22Rv1 (cell line): ENCODE results near the gene SERPINA5.

Experiments used
- H3K27ac ChIP-seq: fragments of 450-650 bp; 2 replicates; pipeline ENCODE4 v1.5.1; 2017
- ZFX ChIP-seq: fragments of 450-650 bp; IDR thresholded peaks from 2 replicates; pipeline ENCODE4 v1.6.1; 2017; ENCODE audit warnings: antibody characterized with exemption, borderline replicate concordance
- TF ChIP-seq, protein P1 (sequence below): fragments of 450-650 bp; IDR thresholded peaks from 2 replicates; pipeline ENCODE4 v1.5.1; 2017; ENCODE audit warnings: mild to moderate bottlenecking

Gene SERPINA5

DNA sequence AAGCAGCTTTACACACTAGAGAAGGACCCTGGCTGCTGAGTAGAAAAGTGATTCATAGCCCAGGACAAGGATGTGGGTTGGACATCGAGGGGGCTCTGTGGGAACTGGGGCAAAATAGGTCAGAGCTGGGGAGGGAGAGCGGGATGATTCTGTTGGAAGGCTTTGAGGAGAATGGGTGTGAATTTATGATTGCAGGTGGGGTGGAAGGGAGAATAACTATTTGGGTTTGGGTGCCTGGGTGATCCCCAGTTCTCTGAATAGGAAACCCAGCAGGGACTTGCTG is 44.1 kb downstream of the SERPINA5 start:
- TF ChIP-seq, protein P1, sequence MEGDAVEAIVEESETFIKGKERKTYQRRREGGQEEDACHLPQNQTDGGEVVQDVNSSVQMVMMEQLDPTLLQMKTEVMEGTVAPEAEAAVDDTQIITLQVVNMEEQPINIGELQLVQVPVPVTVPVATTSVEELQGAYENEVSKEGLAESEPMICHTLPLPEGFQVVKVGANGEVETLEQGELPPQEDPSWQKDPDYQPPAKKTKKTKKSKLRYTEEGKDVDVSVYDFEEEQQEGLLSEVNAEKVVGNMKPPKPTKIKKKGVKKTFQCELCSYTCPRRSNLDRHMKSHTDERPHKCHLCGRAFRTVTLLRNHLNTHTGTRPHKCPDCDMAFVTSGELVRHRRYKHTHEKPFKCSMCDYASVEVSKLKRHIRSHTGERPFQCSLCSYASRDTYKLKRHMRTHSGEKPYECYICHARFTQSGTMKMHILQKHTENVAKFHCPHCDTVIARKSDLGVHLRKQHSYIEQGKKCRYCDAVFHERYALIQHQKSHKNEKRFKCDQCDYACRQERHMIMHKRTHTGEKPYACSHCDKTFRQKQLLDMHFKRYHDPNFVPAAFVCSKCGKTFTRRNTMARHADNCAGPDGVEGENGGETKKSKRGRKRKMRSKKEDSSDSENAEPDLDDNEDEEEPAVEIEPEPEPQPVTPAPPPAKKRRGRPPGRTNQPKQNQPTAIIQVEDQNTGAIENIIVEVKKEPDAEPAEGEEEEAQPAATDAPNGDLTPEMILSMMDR = no peak
- TF ChIP-seq ZFX = no peak
- H3K27ac ChIP-seq = no peak overlapping the region

DNA sequence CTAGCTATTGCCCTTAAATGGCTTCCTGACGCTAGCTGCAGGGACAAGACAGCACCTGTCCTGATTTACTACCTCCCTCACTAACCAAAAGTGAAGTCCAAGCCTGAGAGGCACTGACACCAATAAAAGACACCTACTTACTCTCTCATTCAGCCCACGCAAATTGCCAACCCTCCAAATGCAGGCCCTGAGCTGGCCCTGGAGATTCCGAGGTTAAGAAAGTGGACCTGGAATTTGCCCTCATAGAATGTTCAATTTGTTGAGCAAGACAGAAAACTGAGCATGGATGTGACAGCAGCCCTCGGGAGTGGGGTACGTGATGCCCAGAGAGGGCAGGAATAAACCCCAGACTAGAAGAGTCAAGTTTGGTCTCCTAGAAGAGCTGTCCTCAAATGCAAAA is 47.4 kb downstream of the SERPINA5 start:
- TF ChIP-seq, protein P1 = no peak
- no peak for TF ChIP-seq ZFX

DNA sequence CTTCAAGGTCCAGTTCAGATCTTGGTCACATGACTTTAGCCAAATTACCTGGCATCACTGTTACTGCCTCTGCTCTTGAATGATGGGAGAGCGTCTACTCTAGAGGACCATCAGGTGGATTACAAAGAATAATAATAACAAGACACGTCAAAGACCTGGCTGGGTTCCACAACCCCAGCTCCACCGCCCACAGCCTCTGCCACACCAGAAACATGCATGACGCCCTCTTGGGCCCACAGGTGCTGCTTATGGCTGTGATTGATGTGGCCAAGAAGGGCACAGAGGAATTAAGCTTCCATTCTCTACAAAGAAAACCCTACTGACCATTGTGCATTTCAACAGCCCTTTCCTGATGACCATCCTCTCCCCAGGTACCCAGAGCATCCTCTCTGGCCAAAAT is 49.2 kb downstream of the SERPINA5 start:
- no peak overlapping the region for H3K27ac ChIP-seq
- TF ChIP-seq, protein P1 = no peak
- TF ChIP-seq ZFX = no peak

More for the DNA sequence above, 47.4 kb downstream of the SERPINA5 start:
- no peak overlapping the region for H3K27ac ChIP-seq

DNA sequence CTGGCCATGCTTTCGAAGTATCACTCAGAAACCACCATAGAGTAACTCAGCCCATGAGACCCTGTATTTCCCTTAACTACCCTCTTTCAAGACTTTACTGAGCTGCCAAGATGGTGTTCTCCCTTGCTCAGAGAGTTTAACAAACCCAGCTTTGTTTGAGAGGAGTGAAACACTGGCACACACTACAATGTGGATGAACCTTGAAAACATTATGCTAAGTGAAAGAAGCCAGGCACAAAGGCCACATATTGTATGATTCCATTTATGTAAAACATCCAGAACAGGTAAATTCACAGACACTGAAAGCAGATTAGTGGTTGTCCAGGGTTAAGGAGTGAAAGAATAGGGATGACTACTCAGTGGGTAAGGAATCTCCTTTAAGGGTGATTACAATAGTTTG is 49.8 kb downstream of the SERPINA5 start:
- H3K27ac ChIP-seq = no peak overlapping the region
- TF ChIP-seq, protein P1 = no peak
- TF ChIP-seq ZFX = no peak

DNA sequence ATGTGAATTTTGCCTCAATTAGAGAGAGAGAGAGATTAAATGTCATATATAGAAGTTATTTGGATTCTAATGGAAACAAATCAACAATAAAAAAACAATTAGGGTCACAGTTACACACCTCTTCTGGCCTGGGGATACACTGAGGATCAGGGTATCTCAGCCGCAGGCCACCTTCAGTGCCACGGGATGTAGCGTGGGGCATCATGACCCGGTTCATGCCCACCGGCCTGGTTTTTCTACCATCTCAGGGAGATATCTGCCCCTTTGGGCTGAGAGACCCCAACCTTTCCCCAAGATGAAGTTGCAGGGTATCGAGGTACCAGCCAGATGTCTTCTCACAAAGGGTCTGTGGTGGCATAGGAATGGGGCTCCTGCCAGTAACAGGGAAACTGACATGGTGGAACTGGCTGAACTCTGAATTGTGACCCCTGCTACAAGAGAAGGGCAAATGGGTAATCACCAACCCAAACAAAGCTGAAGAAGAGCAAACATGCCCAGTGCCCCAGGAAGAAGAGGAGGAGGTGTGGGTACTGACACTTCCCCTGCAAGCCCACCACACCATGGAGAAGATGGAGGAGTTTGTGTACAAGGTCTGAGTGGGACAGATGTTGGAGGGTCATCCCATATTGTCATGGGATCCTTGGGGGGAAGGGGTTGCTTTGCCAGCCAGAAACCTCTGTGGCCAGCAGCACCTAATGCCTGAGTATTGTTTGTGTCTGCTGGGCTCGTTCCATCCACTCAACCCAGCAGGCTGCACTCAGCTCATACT is 50.5 kb downstream of the SERPINA5 start:
- no peak for TF ChIP-seq ZFX
- TF ChIP-seq, protein P1 = no peak
- no peak overlapping the region for H3K27ac ChIP-seq

DNA sequence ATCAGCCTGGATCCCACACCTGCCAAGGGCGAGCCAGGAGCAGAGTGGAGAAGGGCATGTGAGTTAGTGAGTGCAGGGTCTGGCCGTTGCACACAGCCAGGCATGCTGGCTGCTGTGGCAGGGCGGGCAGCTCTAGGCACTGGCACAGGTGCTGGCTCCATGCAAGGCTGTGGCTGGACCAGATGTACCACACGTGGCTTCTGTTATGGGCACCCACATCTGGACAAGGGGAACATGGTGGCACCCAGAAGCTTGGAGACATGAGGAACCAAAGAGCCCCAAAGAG is 51.0 kb downstream of the SERPINA5 start:
- H3K27ac ChIP-seq = no peak overlapping the region
- TF ChIP-seq, protein P1 = no peak
- no peak for TF ChIP-seq ZFX

DNA sequence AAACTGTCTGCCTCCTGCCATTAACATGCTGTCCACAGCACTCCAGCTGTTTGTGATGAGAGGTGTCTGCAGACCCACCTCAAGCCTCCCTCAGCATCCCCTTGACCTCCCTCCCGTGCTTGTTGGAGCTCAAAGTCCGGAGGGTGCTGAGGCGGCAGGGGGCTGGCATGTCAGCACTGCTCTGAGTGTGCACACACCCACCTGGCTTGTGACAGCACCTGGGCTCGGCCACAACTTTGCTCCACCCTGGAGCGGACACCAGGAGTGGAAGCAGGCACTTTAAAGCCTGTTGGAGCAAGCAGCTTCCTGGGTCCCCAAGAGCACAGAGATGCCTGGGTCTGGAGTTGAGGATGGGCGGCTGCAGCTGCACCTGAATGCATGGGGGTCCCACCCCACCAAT is 51.9 kb downstream of the SERPINA5 start:
- no peak for TF ChIP-seq ZFX
- TF ChIP-seq, protein P1 = no peak
- H3K27ac ChIP-seq = no peak overlapping the region
